ENCODE measurements around the gene CAMTA1. TPM values are rescaled to one million over a fixed set of nuclear protein-coding genes. Genes with fewer than 3 reads are reported as not detected.

Gene CAMTA1
- total RNA-seq, 1 experiment from 2014 or later = 85.2 TPM

DNA sequence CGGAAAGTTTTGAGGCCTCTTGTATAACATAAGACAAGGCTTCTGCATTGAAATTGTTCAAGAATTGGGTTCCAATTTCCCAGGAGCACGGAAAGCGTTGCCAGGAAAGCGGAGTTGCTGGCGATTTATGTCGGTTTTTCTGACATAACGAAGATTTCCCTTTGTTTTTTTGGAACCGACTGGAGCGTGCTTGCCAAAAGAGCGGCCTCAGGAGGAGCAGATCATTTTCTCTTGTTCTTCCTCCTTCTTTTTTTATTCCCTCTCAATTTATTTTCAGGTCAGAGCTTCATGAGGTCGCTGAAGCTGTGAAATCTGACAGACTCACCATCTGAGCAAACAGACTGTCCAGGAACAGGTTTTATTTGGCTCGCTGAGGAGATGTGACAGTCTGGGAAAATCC, 275.5 kb downstream of the CAMTA1 start:
- no peak overlapping the region for H3K4me3 ChIP-seq (ENCODE audit: low read depth, low read length, poor library complexity, severe bottlenecking)
- CTCF ChIA-PET = no interaction called here
- intact Hi-C loops (cut with micrococcal nuclease; ENCODE audit: unreplicated experiment) = no loop called here
- TF ChIP-seq CTCF (conservative IDR thresholded peaks at IDR 0.05; ENCODE audit: low read depth, low read length) (no peak), EZH2 (IDR thresholded peaks at IDR 0.05; ENCODE audit: borderline replicate concordance, low read depth, low read length, poor library complexity, severe bottlenecking) (no peak)
- H3K4me1 ChIP-seq (ENCODE audit: insufficient read depth, low read length, poor library complexity, severe bottlenecking) = no peaks in the 10 kb centered on the region
- no peak overlapping the region for H3K27ac ChIP-seq (ENCODE audit: low read depth, low read length, poor library complexity, severe bottlenecking)
- no TSS peak for BruUV-seq (replicated peaks)
- no peaks in the 10 kb centered on the region for H3K36me3 ChIP-seq (ENCODE audit: insufficient read depth, low read length, poor library complexity, severe bottlenecking)
- H3K9me3 ChIP-seq (ENCODE audit: low read depth, low read length, poor library complexity, severe bottlenecking) = no peaks in the 10 kb centered on the region
- peaks cover 22% of the 10 kb centered on the region for H3K27me3 ChIP-seq (replicated peaks; ENCODE audit: insufficient read depth, low read depth, low read length, poor library complexity)
- POLR2A ChIA-PET (ENCODE audit: low non-redundant PET) = no interaction called here
- DNase-seq (ENCODE audit: low spot score) = no peak

GRCh38 chr1:7062346-7063061, 277.2 kb downstream of the CAMTA1 start:
- H3K27ac ChIP-seq (ENCODE audit: low read depth, low read length, poor library complexity, severe bottlenecking) = no peak overlapping the region
- H3K4me3 ChIP-seq (ENCODE audit: low read depth, low read length, poor library complexity, severe bottlenecking) = no peak overlapping the region
- POLR2A ChIA-PET (ENCODE audit: low non-redundant PET) = no interaction called here
- CTCF ChIA-PET = no interaction called here
- peaks cover 22% of the 10 kb centered on the region for H3K27me3 ChIP-seq (replicated peaks; ENCODE audit: insufficient read depth, low read depth, low read length, poor library complexity)
- intact Hi-C loops (cut with micrococcal nuclease; ENCODE audit: unreplicated experiment) = no loop called here
- H3K4me1 ChIP-seq (ENCODE audit: insufficient read depth, low read length, poor library complexity, severe bottlenecking) = no peaks in the 10 kb centered on the region
- no peaks in the 10 kb centered on the region for H3K36me3 ChIP-seq (ENCODE audit: insufficient read depth, low read length, poor library complexity, severe bottlenecking)
- TF ChIP-seq EZH2 (IDR thresholded peaks at IDR 0.05; ENCODE audit: borderline replicate concordance, low read depth, low read length, poor library complexity, severe bottlenecking) = no peak
- no peak for TF ChIP-seq CTCF (conservative IDR thresholded peaks at IDR 0.05; ENCODE audit: low read depth, low read length)
- DNase-seq (ENCODE audit: low spot score) = no peak
- no peaks in the 10 kb centered on the region for H3K9me3 ChIP-seq (ENCODE audit: low read depth, low read length, poor library complexity, severe bottlenecking)
- BruUV-seq (replicated peaks) = no TSS peak

GRCh38 chr1:7063981-7064380, 278.7 kb downstream of the CAMTA1 start:
- H3K9me3 ChIP-seq (ENCODE audit: low read depth, low read length, poor library complexity, severe bottlenecking) = no peaks in the 10 kb centered on the region
- H3K27me3 ChIP-seq (replicated peaks; ENCODE audit: insufficient read depth, low read depth, low read length, poor library complexity) = peaks cover 22% of the 10 kb centered on the region
- H3K27ac ChIP-seq (ENCODE audit: low read depth, low read length, poor library complexity, severe bottlenecking) = no peak overlapping the region
- TF ChIP-seq EZH2 (IDR thresholded peaks at IDR 0.05; ENCODE audit: borderline replicate concordance, low read depth, low read length, poor library complexity, severe bottlenecking) (no peak), CTCF (conservative IDR thresholded peaks at IDR 0.05; ENCODE audit: low read depth, low read length) (no peak)
- intact Hi-C loops (cut with micrococcal nuclease; ENCODE audit: unreplicated experiment) = no loop called here
- POLR2A ChIA-PET (ENCODE audit: low non-redundant PET) = no interaction called here
- no TSS peak for BruUV-seq (replicated peaks)
- no peaks in the 10 kb centered on the region for H3K4me1 ChIP-seq (ENCODE audit: insufficient read depth, low read length, poor library complexity, severe bottlenecking)
- DNase-seq (ENCODE audit: low spot score) = no peak
- CTCF ChIA-PET = no interaction called here
- no peaks in the 10 kb centered on the region for H3K36me3 ChIP-seq (ENCODE audit: insufficient read depth, low read length, poor library complexity, severe bottlenecking)
- H3K4me3 ChIP-seq (ENCODE audit: low read depth, low read length, poor library complexity, severe bottlenecking) = no peak overlapping the region

Data from A673 (cell line).